HG02571 (cell line): ENCODE results near the gene CLSTN2.

ENCODE experiments used
- ATAC-seq: cut with Tn5 transposase; IDR thresholded peaks from one replicate; pipeline ENCODE4 v1.9.1; 2021; ENCODE audit warnings: mild to moderate bottlenecking, moderate library complexity; ENCODE audit not compliant: unreplicated experiment

Gene CLSTN2

GRCh38 chr3:140089403-140090072, 154.6 kb downstream of the CLSTN2 start:
- ATAC-seq: no peak

DNA sequence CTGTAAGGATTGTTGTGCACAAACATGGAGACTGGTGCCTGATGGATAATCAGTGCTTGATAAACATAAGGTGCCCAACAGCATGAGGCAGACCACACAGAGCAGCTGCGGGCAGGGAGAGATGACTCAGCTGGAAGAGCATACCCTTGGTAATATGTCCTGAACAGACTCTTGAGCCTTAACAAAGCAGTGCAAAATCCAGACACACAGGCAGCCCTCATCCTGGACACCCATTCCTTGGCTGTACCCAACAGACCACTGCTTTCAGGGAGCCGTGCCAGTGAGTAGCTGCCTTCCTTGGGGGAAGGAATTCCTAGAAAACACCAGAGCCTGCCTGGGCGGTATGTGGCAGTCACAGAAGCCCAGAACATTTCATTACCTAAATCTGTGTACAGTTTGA, 156.2 kb downstream of the CLSTN2 start:
- ATAC-seq: no peak

GRCh38 chr3:140092848-140093536, 158.0 kb downstream of the CLSTN2 start:
- no peak for ATAC-seq

DNA sequence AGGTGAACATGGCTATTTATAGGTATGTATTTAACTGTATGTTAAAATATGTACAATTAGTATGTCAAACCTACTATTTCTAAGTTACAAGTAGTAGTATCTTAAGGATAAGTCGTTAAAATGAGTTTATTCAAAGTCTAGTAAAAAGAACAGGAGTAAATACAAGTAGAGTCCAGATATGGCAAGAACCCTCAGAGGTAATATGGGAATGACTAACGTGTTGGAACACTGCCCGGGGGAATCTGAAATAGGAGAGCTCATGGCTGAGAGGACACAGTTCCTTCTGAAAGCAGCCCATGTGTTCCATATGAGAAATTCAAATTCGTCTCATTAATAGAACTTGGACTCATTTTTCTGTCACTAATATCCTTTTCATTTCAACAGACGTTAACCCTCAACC, 158.8 kb downstream of the CLSTN2 start:
- no peak for ATAC-seq

- ATAC-seq: no peak
Measured at GRCh38 chr3:140094487-140094886, 159.5 kb downstream of the CLSTN2 start.

DNA sequence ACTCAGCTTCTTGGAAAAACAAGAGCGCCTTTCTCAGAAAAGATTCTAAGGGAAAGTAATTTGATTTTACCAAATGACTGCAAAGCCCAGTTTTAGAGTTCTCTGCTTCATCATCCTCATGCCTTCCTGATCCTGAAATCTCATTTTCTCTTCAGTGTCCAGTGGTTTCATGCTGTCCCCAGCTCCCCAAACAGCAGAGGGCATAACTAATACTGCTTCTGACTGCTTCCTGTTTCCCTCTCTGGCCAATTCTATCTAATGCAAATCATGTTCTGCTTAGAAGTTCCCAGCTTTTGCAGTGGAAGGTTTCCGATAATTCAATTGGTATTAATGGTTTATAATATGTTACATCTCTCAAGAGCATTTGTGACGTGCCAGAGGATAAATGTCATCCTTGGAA, 161.1 kb downstream of the CLSTN2 start:
- no peak for ATAC-seq

- no peak for ATAC-seq
Measured at GRCh38 chr3:140097874-140098635, 163.1 kb downstream of the CLSTN2 start.

DNA sequence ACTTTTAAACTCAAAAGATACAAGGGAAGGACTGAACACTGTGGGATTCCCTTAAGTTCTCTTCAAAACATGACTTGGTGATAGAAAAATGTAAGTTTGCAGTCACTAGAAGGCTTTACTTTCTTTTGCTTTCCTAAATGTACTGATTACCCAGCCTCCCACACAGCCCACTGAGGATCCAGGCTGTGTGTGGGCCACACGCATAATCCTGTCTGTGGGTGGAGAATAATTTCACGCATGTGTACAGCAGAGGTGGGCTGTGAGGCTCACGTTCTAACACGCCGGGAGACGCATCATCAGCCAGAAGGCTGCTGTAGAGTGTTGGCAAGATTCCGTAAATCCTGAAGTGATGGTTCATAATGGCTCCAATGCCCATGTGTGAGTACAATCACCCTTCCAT, 165.5 kb downstream of the CLSTN2 start:
- ATAC-seq: no peak

GRCh38 chr3:140103166-140103565, 168.2 kb downstream of the CLSTN2 start:
- no peak for ATAC-seq

- ATAC-seq: no peak
Measured at GRCh38 chr3:140103986-140104645, 169.1 kb downstream of the CLSTN2 start.

GRCh38 chr3:140113996-140114788, 179.2 kb downstream of the CLSTN2 start:
- no peak for ATAC-seq

DNA sequence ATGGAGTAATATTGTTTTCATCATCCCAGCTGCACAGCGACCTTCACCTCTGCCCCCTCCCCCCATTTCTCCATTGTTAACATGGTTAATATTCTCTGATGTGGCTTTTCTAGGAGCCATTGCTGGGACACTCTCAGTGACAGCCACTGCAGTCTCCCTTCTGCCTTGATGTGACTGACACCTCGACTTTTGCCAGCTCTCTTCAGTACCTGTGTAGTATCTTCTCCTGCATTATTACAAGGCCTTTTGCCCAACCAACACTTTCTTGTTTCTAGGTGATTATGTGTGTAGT, 179.8 kb downstream of the CLSTN2 start:
- no peak for ATAC-seq

- no peak for ATAC-seq
Measured at GRCh38 chr3:140117096-140117526, 182.1 kb downstream of the CLSTN2 start.

- ATAC-seq: no peak
Measured at GRCh38 chr3:140122183-140122582, 187.2 kb downstream of the CLSTN2 start.

- no peak for ATAC-seq
Measured at GRCh38 chr3:140128217-140128616, 193.2 kb downstream of the CLSTN2 start.

DNA sequence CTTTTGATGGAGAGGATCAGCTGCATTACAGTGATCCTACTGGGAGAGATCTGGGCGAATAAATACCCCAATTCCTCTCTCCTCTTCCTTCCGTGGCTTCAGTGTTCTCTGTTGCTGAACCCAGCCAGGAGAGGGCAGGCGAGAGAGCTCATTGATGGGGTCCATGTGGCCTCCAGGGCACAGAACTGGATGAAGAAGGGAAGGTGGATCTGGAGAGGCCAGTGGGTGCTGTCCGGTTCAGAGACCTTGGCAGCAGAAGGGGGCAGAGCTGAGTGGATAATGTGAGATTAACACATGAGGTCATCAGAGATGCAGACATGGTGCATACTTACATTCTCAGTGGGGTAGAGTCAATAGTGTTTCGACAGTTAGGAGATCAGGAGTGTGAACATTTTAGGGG, 193.6 kb downstream of the CLSTN2 start:
- peak; percentile 54 for ATAC-seq

- ATAC-seq: no peak
Measured at GRCh38 chr3:140129768-140130284, 194.8 kb downstream of the CLSTN2 start.

GRCh38 chr3:140131895-140132294, 196.9 kb downstream of the CLSTN2 start:
- no peak for ATAC-seq

DNA sequence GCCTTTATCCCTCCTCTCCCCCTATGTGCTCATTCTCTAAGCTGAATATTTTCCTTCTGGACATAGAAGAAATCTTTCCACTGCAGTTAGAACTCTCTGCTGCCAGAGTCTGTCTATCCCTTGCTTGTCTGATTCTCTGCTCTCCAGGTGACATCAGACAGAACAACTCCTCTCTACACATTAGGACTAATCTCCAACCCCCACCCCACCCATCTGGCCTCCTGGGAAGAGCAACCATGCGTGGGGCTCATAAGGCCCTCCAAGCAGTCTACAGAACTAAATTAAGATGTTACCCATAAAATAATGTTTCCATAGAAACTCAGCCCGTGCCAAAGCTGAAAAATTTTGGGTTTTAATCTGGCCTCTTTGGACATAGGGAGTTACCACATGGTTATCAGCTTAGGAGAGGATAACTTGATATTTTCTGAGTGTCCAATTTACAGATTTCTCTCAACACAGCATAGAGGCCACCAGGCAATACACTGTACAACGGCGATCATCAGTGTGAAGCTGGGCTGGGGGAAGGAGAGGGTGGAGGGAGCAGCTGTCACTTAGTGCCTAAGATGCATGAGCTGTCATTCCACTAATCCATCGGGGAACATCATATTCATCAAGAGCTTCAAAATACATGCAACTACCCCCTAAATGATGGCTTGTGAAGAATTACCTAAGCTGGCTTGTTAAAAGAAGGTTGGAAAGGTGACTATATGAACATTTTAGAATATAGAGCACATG, 199.4 kb downstream of the CLSTN2 start:
- ATAC-seq: no peak

DNA sequence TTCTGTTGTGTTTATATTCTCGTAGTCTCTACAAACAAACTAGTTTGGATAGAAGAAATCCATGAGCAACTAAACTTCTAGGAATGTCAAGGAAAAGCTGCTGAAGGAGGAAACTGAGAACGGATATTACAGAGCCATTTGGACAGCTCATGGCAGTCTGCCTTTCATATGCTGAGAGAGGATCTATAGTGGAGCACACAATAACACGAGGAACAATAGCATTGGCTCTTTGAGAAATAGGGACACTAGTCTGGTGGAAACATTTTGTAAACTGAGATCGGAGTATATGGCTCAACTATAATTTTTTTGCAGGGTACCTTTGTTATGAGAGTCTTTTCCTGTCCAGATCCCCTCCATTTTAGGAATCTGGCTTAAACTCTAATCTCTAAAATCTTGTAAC, 200.5 kb downstream of the CLSTN2 start:
- ATAC-seq: no peak
